ENCODE data around the gene KCNJ1.
A peak's percentile ranks its signal among the peaks of the same experiment; 100 is the strongest.

Gene KCNJ1

GRCh38 chr11:128822130-128822529, 45.0 kb downstream of the KCNJ1 start:
- DNase-seq (ENCODE audit: low spot score) = no peak

- DNase-seq (ENCODE audit: low spot score) = no peak
Measured at GRCh38 chr11:128821556-128821955, 45.5 kb downstream of the KCNJ1 start.

DNA sequence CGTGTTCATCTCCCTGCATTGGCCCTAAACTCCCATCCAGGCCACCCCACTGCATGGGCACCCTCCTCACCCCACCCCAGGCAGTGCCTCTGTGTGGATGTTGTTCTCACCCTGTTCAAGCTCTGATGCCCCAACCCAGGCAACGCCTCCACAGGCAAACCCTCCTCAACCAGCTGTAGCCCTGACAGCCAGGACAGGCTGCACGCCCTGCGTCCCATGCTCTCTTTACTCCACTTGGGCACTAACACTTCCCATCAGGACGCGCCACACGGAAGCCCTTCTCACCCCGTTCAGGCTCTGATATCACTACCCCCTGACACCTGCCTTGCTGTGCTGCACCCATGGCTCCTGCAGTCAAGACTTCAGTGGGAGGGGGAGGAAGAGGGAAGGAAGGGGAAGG, 47.9 kb downstream of the KCNJ1 start:
- DNase-seq (ENCODE audit: low spot score) = no peak

DNA sequence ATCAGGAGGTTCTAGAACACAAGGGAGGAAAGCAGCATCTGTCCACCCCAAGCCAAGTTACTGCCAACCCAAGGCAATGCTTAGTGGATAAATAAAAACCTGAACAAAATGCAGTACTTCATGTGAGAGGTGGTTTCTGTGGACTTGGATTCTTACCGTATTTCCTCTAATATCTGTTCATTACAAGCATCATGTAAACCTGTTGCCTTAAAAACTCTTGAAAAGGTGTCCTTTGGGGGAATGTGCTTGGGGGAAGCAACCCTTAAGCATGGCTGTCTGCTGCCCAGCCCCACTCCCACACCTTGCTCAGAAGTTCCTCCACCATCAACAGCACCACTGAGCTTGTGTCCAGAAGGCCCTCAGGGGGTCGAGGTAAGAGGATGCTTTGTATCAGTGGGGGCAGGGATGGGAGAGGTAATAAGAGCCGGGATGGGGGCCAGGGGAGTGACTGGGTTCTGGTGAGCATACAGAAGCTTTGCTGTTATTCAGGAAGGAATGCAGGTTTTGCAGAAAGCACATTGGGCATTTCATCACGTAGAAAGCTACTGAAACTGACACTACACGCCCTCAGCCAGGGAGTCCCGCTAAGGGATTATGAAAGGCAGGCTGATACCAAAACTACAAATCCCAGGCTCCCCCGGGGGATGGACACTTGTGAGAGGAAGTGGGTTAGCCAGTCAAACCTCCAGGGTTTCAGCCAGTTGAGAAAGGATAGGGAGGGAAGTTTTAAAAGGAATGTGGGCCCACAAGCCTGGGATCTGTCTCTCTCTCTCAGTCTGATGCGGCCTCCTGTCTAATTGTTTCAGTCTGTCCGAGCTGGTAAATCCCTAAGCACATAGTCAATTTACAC, 52.0 kb downstream of the KCNJ1 start:
- peak; percentile 39 for DNase-seq (ENCODE audit: low spot score)

- no peak for DNase-seq (ENCODE audit: low spot score)
Measured at GRCh38 chr11:128813729-128814128, 53.4 kb downstream of the KCNJ1 start.

DNA sequence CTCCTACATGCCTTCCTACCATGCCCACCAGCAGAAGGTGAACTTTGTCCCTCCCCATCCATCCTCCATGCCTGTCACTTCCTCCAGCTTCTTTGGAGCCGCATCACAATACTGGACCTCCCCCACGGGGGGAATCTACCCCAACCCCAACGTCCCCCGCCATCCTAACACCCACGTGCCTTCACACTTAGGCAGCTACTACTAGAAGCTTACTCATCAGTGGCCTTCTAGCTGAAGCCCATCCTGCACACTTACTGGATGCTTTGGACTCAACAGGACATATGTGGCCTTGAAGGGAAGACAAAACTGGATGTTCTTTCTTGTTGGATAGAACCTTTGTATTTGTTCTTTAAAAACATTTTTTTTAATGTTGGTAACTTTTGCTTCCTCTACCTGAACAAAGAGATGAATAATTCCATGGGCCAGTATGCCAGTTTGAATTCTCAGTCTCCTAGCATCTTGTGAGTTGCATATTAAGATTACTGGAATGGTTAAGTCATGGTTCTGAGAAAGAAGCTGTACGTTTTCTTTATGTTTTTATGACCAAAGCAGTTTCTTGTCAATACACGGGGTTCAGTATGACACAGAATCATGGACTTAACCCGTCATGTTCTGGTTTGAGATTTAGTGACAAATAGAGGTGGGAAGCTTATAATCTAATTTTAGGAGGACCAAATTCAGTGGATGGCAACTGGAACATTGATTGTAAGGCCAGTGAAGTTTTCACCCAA, 56.1 kb downstream of the KCNJ1 start:
- DNase-seq (ENCODE audit: low spot score) = no peak

- DNase-seq (ENCODE audit: low spot score) = no peak
Measured at GRCh38 chr11:128809128-128809527, 58.0 kb downstream of the KCNJ1 start.

DNA sequence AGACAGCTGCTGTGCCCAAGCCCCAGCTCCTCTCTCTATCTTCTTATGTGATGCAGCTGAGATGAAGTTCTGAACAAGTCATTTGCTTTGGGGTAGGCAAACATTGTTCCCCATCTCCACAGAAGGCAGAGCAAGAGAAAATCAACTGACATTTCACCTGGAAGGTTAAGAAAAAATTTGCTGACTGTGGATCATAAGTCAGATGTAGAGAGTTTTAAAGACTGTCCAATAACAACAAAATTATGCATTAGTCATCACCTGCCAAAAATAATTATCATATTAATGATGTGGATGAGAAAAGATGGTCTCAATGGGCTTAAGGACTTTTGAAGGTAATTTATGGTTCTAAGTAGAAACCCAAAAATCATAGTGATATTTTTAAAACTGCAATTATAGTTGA, 59.2 kb downstream of the KCNJ1 start:
- no peak for DNase-seq (ENCODE audit: low spot score)

DNA sequence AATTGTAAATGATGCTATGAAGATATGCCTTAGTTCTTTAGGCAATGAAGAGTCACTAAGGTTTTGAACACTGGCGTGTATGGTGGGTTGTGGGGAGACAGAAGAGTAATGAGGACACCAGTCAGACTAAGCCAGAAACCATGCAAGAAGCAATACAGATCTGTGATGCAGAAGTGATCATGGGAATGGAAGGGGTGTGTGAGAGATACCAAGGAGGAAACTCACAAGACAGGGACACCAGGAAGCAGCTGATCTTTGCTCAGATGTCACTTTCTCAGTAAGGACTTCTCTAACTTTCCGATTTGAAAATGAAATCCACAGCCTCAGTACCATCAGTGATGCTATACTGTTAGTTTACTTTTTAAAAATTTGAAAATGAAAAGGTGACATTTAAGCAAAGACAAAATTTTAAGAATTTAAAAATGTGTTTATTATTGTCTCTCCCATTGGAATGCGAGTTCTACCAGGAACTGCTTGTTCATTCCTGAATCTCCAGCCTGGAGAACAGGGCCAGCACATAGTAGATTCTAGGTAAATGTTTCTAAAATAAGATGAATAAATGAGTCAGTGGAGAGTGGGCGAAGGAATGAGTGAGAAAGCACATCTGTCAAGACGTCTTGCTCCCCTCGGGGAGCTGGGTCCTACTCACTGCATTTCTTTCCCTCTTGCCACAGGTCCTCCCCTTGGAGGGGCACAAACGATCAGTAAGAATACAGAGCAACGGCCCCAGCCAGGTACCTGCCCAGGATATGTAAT, 60.4 kb downstream of the KCNJ1 start:
- no peak for DNase-seq (ENCODE audit: low spot score)

GRCh38 chr11:128804481-128804880, 62.6 kb downstream of the KCNJ1 start:
- DNase-seq (ENCODE audit: low spot score) = no peak

- no peak for DNase-seq (ENCODE audit: low spot score)
Measured at GRCh38 chr11:128803449-128804245, 63.4 kb downstream of the KCNJ1 start.

- DNase-seq (ENCODE audit: low spot score) = no peak
Measured at GRCh38 chr11:128803011-128803410, 64.1 kb downstream of the KCNJ1 start.

DNA sequence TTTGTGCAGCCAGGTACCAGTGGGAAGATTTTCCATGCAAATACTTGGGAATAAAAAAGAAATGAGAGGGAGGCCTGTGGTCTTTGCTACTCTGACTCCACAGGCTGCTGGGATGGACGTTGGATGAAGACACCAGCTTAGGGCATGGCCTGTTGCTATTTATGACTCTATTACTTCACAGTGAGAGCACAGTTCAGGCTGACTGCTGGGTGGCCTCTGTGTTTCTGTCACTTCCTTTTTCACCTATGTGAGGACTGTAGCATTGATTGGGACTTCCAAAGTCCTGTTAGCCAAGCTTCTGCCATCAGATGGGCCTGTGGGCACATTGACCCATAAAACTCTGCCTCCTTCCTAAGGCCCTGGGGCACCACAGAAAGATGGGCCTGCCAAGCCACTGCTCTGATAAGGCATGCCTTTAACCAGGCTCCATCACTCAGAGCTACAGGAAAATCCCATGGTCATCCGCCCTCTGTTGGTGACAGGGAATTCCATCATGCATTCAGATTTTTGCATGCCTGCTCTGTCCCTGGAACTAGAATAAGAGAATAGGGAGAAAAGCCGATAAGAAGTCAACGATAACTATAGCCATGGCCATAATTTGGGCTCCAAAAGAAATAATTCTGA, 64.6 kb downstream of the KCNJ1 start:
- peak; percentile 43 for DNase-seq (ENCODE audit: low spot score)

DNA sequence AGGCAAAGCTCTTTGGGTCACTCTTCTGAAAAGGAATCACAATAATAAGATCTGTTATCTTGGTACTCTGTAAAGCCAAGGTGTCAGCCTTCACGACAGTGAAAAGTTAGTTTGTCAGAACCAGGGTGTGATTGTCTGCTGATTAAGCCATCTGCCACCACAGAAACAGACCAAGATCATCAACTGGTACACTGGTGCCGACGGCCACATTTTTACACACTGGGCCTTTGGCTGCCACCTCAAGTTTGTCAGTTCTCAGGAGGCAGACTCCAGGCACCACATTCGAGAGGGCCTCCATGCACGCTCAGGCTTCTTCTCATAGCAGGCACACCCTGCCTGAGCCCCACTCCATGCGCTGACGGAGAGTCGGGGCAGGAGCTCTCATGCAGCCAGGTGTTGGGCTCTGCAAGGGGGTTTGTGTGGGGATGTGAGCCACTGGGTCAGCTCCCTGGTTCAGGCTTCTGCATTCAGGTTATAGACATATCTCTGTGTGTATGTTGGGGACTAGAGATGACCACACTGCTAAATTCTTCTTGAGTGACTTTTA, 66.2 kb downstream of the KCNJ1 start:
- DNase-seq (ENCODE audit: low spot score) = no peak

- DNase-seq (ENCODE audit: low spot score) = no peak
Measured at GRCh38 chr11:128796270-128796669, 70.8 kb downstream of the KCNJ1 start.

- peak; percentile 47 for DNase-seq (ENCODE audit: low spot score)
Measured at GRCh38 chr11:128790196-128790595, 76.9 kb downstream of the KCNJ1 start.

DNA sequence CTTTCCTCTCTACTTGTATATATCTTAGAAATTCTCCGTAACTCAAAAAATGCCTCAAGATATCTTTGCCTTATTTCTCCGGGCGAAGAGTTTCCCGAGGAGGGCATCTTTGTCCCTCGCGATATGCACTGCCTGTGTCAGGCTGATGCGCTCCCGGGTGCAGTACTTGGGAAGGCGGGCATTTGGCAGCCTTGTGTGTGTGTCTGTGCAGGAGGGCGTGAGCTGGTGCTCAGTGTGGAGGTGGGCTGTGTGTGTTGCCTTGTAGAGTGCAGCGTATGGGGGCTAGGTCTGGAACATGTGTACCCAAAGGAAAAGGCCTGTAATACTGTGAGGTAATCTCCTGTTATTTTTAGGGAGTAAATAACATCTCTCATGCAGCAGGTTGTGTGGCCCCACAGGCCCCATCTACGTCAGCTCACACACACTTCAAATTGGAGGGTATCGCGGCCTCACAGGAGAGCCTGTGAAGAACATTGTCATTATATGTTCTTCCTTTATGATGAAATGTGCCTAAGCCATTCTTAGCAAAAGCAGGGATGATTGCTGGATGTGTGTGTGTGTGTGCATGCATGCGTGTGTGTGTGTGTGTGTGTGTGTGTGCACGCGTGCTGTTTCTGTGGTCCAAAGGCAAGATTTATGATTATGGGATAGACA, 77.5 kb downstream of the KCNJ1 start:
- DNase-seq (ENCODE audit: low spot score) = no peak

Measured in SW480 (cell line).